ENCODE data around the gene ZNF146.

GRCh38 chr19:36201684-36202083 is 13.2 kb upstream of the ZNF146 start:
- TF ChIP-seq CTCF (IDR thresholded peaks at IDR 0.05; ENCODE audit: low read depth, low read length) (no peak), EZH2phosphoT487 (IDR thresholded peaks at IDR 0.05; ENCODE audit: low read depth) (no peak)

Data from OCI-LY3 (cell line).